ENCODE measurements around the gene COL23A1. TPM values are rescaled to one million over a fixed set of nuclear protein-coding genes. Genes with fewer than 3 reads are reported as not detected.

COL23A1 gene
- total RNA-seq, 1 donor from 2014 or later = 16.5 TPM

- intact Hi-C loops (cut with DNase I) = no loop called here
- DNase-seq (ENCODE audit: low spot score) = peak; percentile 7
Measured at GRCh38 chr5:178519804-178520203, 70.4 kb downstream of the COL23A1 start.

- DNase-seq (ENCODE audit: low spot score) = peak; percentile 46
- intact Hi-C loops (cut with DNase I) = no loop called here
Measured at GRCh38 chr5:178519155-178519554, 71.0 kb downstream of the COL23A1 start.

- DNase-seq (ENCODE audit: low spot score) = peak; percentile 54
- intact Hi-C loops (cut with DNase I) = no loop called here
Measured at GRCh38 chr5:178516504-178517235, 73.5 kb downstream of the COL23A1 start.

GRCh38 chr5:178515776-178516503 is 74.3 kb downstream of the COL23A1 start:
- intact Hi-C loops (cut with DNase I) = no loop called here
- DNase-seq (ENCODE audit: low spot score) = peak; percentile 67

- peak; percentile 67 for DNase-seq (ENCODE audit: low spot score)
- intact Hi-C loops (cut with DNase I) = no loop called here
Measured at GRCh38 chr5:178514851-178515418, 75.3 kb downstream of the COL23A1 start.

- DNase-seq (ENCODE audit: low spot score) = no peak
- intact Hi-C loops (cut with DNase I) = no loop called here
Measured at GRCh38 chr5:178511172-178511571, 79.0 kb downstream of the COL23A1 start.

GRCh38 chr5:178509491-178510057 is 80.6 kb downstream of the COL23A1 start:
- intact Hi-C loops (cut with DNase I) = no loop called here
- DNase-seq (ENCODE audit: low spot score) = no peak

GRCh38 chr5:178507151-178507932 is 82.9 kb downstream of the COL23A1 start:
- intact Hi-C loops (cut with DNase I) = no loop called here
- no peak for DNase-seq (ENCODE audit: low spot score)

- intact Hi-C loops (cut with DNase I) = no loop called here
- DNase-seq (ENCODE audit: low spot score) = no peak
Measured at GRCh38 chr5:178505639-178506407, 84.4 kb downstream of the COL23A1 start.

- intact Hi-C loops (cut with DNase I) = no loop called here
- no peak for DNase-seq (ENCODE audit: low spot score)
Measured at GRCh38 chr5:178504340-178504960, 85.7 kb downstream of the COL23A1 start.

GRCh38 chr5:178502401-178503100 is 87.6 kb downstream of the COL23A1 start:
- DNase-seq (ENCODE audit: low spot score) = no peak
- intact Hi-C loops (cut with DNase I) = no loop called here

- no peak for DNase-seq (ENCODE audit: low spot score)
- intact Hi-C loops (cut with DNase I) = no loop called here
Measured at GRCh38 chr5:178499352-178499751, 90.8 kb downstream of the COL23A1 start.

- intact Hi-C loops (cut with DNase I) = no loop called here
- DNase-seq (ENCODE audit: low spot score) = no peak
Measured at GRCh38 chr5:178496642-178497041, 93.6 kb downstream of the COL23A1 start.

GRCh38 chr5:178496214-178496613 is 94.0 kb downstream of the COL23A1 start:
- no peak for DNase-seq (ENCODE audit: low spot score)
- intact Hi-C loops (cut with DNase I) = no loop called here

GRCh38 chr5:178495706-178496105 is 94.5 kb downstream of the COL23A1 start:
- intact Hi-C loops (cut with DNase I) = no loop called here
- no peak for DNase-seq (ENCODE audit: low spot score)

GRCh38 chr5:178492278-178492677 is 97.9 kb downstream of the COL23A1 start:
- intact Hi-C loops (cut with DNase I) = no loop called here
- no peak for DNase-seq (ENCODE audit: low spot score)

GRCh38 chr5:178490935-178491652 is 99.1 kb downstream of the COL23A1 start:
- no peak for DNase-seq (ENCODE audit: low spot score)
- intact Hi-C loops (cut with DNase I) = no loop called here
